Cortex of kidney (tissue), 1 donor: ENCODE measurements around the gene TBC1D1.

Source experiments
- DNase-seq: peaks from one replicate; lab custom pipeline; 2025; lab: John Stamatoyannopoulos, UW

Gene TBC1D1

DNA sequence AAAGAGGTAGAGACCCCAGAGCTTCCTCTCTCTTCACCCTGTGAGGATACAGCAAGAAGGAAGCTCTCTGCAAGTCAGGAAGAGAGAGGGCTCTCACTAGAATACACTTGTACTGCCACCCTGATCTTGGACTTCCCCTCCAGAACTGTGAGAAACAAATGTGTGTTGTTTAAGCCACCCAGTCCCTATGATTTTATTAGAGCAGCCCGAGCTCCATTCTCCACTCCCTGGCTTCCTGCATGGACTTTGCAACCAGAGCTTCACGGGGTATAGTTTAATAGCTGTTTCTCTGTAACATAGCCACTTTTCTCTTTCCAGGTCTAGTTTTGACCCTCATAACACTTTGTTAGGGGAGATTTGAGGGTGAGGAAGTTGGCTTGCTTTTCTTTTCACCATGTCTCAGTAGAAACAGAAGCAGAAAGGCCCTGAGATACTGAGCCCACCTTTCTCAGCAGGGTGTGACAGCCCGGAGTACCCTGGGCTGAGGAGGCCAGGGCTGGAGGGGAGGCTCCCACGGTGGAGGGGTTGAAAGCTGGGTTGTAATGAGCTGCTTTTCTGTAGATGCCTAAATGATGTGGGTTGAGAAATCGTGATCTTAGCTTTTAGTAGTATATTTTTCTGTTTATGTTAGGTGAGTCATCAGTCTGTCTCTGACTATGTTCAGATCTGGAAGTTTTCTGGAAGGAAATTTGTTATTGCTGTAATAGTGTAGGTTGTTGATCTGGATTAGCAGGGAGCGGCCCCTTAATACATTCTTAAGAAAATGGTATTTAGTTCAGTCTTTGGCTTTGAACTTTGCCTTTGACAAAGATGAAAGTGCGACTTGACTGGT is 187.9 kb downstream of the TBC1D1 start:
- DNase-seq: no peak

DNA sequence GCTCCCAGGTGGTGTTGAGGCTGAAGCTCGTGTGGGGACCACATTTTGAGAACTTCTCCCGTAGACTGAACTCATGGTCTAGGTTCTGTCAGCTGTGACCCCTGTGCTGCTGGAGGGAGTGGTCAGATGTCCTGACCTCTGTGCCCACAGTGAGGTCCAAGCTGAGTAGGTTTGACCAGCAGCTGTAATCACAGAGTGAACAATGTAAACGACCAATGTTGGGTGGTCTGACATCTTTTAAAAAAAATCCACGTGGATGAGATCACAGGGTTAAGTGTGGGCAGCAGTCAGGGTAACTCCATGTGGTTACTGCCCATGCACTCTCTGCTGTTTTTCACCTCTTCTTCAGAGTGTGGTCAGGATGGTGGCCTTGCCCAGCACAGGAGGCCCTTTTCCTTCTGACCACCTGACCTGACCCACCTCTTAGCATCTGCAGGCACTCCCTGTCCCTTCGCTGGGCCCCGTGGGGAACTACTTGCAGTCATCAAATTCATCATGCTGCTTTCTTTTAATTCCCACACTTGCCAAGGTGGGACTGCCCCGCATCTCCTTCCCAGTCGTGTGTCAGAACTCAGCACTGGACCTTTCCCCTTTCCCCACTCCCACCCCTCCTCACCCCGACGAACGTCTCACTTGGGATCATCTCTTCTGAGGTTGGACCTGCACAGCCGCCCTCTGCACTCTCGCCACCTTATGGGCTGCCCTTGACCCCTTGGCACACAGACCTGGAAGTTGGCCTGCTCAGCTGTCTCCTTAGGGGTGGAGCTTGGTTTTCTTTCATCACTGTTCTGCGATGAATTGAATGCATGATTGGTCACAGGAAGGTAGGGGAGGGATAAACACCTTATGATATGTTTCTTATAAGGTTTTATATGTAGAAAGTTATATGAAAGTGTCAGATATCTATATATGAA is 189.4 kb downstream of the TBC1D1 start:
- no peak for DNase-seq

DNA sequence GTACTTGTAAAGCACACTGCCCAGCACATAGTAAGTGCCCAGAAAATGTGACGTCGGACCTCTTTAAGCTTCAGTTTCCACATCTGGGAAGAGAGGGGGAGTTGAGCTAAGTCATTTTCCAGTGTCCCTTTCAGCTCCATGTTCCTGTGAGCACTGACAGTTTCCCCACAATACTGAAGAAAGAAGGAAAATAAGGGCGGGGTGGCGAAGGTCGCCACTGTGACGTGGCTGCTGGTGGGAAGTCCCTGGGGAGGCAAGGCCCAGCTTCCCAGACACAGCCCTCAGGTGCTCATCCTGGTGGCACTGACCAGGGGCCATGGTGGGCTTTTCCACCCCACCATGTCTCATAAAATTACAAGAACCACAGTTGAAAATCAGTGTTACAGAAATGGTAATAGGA is 191.1 kb downstream of the TBC1D1 start:
- no peak for DNase-seq

DNA sequence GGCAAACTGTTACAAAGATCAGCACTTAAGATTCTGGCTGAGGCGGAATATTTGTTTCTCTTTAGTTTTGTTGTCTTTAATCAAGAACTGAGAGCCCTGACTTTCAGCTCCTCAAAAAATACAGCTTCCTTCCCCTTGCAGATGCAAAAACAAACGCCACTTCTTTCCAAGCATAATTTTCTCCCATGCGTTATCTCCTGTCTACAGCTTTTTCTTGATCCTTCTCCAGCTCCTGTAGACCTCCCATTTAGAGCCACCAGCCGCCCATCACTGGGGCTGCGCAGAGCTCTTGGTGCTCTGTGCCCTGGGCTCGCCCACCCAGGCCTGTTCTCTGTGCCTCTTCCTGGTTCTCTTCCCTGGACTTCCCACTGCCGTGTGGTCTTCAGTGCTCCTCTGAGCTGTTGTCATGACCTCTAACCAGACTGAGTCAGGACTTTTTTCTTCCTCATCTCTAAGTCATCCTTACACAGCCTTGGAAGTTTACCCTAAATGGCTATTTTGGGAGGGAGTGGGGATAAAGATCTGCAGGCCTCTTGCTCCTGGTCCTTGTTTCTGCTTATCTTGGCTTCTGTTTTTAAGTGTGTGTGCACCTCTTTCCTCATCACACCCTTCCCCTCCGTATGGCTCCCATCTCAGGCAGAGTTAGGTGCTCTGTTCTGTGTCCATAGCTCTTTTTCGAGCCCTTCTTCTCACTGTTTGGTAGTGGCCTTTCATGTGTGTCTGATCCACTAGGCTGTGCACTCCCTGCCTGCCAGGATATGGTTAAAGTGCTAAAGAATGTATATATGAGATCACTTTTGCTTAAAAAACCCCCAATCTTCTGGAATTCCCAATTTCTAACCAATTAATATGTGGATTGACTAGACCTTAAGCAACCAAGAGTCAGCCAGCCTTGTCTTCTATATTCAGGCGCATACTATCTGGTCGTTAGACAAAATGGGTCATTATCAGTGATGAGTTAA is 191.8 kb downstream of the TBC1D1 start:
- no peak for DNase-seq

DNA sequence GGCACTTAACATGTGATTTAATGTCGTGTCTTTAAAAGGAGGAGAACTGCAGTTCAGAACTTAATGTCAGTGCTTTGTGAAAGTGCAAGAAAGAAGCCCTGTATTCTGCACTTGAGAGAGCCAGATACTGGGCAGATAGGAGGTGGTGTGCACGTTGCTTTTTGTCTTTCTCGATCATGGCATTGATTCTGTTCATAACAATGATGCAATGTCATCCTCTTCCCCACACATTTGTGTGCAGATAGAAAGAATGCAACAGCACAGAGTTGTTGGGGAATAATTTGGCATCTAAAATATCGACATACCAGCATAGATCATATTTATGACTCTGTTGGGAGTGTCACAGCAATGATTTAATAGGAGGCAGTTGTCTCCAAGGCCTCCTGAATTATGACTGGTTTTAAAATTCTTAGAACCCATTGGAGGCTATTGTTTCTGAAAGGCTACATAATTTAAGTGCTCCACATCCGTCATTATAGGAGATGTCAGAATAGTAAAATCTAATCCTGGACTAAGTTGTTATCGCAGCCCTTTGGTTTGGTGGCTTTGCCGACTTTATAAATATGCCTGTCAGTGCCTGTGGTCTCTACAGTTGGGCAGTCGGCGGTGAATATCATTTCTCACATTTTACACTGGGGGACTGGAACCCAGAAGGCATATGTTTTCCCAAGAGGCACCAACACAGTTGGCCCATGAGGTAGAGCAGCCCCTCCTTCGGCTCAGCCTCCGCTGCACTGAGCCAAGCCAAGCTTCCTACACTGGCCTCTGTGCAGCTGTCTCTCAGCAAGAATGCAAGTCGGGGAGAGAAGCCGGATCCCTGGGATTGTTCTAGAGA is 194.2 kb downstream of the TBC1D1 start:
- DNase-seq: no peak

DNA sequence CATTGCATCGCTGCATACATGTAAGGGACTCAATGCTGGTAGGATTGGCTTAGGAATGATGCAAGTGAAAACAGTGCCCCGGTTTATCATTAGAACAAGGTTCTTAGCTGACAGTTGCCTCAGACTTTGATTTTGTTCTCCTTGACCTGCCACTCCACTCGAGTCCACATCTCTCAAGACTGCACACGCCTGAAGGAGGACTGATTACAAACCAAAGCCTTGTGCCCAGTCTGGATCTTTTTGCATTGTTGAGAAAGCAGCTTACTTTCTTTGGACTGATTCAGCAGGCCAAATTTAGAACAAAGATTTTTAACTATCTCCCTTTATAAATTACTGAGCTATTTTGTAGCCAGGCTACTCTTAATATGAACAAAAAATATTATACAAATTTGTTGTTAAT is 194.9 kb downstream of the TBC1D1 start:
- DNase-seq: no peak

DNA sequence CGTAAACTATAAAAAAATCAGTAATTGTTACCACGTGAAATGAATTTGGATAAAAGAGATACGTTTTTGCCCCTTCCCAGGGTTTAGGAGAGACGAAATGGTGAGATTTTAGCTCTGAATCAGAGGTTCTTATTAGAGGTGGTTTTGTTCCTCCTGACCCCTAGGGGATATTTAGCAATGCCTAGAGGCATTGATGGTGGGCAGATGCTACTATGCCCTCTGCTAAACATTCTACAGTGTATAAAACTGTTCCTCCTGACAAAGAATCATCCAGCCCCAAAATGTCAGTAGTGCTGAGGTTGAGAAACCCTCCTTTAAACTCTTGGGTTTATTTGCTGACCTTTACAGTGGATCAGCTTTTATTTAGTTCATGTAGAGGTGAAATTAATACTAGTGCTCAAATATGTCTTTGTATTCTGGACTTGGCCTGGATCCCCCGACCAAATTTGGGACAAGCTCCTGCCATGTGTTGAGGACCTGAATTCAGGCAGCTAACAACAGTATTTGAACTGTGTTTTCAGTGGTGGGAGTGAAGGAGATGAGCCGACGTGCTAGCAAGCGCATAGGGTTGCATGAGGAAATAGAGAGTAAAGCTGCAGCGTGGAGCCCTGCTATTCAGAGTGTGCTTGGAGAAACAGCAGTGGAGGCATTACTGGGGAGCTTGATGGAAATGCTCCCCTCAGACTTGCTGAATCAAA is 195.4 kb downstream of the TBC1D1 start:
- DNase-seq: no peak

DNA sequence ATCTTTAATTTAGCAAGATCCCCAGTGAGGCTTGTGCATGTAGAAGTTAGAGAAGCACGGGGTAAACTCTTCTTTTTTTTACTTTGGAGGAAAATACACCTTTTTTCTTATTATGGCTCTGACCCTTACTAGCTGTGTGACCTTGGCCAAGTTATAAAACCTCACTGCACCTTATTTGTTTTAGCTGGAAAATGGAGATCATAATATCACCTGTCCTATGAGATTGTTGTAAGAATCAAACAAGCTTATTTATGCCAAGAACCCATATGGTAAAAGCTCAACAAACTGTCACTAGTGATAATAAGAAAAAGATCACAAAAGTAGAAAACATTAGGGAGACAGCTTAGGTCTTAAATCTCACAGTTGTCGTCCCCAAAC is 196.0 kb downstream of the TBC1D1 start:
- DNase-seq: no peak

DNA sequence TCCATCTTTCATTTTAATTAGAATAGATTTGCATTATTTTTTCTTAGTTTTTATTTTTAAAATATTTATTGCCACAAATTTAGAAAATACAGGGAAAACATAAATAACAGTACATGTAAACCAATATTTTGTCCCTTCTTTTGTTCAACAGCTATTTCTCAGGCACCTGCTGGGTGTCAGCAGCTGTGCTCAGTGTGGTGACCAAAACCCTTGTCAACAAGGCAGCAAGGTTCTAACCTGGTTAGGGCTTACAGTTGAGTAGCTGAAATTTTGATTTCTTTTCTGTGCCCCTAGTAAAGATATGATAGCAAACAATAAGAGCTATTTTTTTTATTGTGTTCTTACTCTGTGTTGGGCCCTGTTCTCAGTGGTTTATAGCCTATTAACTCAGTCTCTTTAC is 197.4 kb downstream of the TBC1D1 start:
- DNase-seq: no peak

DNA sequence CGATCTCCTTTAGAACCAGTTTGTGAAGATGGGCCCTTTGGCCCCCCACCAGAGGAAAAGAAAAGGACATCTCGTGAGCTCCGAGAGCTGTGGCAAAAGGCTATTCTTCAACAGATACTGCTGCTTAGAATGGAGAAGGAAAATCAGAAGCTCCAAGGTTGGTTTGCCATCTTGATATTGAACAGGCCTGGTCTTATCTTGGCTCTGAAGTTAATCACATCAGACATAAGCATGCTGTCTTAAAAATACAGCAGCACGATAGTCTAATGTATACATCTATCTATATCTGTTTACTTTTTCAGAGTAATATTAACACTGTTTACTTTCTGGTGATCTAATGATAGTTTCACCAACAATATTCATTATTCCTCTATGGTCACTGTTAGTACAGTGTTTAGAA is 199.1 kb downstream of the TBC1D1 start:
- no peak for DNase-seq

DNA sequence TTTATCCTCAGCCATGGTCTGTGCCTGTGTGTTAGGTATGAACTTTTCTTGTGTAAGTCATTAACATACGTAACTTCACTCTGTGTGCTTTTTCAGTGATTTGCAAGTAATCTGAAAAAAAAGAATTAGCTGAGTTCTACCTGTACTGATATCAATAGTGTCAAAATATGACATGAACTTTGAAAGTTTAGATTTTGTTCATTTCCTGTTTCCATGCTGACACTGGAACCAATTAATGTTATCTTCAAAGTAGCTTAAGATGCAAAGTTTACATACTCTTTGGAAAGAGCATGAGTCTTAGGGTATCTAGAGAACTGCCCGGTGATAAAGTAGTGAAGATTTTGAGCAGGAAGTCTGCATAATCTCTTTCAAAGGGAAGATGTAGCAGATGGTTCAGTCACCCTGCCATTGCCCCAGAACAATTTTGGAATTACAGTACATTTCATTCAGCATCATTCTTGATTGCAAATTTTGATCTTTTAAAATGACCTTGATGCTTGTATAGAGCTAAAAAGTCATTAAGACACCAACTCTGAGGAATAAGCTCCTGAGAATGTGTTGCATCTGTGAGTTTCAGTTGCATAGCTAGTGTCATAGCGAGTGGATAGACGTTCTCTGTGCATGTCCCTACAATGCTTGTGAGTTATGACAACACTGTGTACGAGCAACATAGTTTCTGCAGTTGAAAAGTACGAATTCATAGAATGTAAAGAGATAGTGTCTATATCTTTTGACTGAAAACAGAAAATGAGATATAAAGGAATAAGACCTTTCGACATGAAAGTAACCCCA is 199.8 kb downstream of the TBC1D1 start:
- no peak for DNase-seq

DNA sequence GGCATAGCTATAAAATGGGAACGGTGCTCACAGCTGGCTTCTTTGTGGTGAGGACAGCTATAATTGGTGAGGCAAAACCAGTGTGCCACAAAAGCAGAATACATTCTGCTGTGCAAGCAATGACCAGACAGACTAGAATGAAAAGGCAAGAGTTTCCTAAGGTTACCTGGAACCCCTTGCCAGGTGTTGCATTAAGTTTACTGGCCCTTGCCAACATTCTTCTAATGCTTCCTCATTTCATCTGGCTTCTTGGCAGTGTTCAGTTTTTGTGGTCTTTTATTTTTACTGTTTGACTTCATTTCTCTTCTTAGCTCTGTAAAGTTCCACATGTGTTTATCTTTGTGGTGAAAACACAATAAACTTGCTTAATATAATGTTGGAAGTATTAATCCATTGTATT is 200.8 kb downstream of the TBC1D1 start:
- no peak for DNase-seq

DNA sequence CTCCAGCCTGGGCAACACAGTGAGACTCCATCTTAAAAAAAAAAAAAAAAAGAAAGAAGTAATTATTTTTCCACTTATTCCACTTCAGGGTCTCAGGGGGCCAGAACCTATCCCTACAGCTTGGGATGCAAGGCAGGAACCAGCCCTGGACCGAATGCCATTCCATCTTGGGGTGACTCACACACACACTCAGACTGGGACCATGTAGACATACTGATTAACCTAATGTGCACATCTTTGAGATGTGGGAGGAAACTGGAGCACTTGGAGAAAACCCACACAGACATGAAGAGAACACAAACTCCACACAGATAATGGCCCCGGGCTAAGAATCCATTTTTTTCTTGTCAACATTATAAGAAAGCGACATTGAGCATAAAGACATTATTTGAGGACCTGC is 201.8 kb downstream of the TBC1D1 start:
- no peak for DNase-seq

DNA sequence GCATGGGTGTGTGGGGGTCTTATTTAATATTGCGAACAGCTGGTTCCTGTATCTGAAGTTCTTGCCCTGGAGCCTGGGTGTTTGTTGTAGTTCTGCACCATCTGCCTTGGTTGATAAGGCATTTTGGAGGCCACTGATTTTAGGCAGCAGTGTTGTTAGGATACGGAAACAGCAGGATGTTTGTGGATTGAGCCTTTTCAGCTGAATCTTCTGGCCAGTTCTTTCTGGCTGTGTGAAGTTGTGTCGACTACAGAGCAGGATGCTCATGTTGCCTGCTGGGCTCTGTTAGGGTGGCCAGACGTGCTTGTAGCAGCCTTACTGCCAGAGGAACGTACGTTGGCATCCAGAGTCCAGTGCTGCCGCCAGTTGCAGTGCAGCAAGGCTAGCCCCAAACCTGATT is 203.5 kb downstream of the TBC1D1 start:
- no peak for DNase-seq

DNA sequence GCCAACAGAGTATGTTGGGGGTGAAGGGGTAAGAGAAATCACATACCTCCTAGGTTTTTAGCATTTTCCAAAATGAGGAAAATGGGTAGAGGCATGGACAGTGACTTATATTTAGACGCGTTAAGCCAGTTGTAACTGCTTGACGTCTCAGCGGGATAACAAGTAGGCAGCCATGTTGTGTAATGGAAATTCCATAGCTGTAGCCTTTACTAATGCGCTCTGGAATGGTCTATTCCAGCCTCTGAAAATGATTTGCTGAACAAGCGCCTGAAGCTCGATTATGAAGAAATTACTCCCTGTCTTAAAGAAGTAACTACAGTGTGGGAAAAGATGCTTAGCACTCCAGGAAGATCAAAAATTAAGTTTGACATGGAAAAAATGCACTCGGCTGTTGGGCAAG is 204.8 kb downstream of the TBC1D1 start:
- DNase-seq: no peak

DNA sequence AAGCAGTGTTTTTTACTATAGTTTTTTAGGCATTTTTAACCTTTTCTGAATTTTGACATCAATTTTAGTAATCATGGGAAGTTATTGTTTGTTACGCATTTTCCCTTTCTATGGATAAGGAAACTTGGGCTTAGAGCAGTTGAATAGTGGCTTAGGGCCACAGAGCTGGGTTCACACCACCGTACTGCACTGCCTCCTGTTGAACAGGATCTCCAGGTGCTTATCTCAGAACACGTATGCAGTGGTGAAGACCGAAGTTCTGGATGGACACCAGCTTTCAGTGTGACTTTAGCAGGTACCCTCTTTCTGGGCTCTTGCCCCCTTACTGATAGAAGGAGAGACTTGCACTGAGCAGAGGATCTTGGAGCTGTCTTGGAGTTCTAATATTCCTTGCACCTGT is 206.9 kb downstream of the TBC1D1 start:
- no peak for DNase-seq

DNA sequence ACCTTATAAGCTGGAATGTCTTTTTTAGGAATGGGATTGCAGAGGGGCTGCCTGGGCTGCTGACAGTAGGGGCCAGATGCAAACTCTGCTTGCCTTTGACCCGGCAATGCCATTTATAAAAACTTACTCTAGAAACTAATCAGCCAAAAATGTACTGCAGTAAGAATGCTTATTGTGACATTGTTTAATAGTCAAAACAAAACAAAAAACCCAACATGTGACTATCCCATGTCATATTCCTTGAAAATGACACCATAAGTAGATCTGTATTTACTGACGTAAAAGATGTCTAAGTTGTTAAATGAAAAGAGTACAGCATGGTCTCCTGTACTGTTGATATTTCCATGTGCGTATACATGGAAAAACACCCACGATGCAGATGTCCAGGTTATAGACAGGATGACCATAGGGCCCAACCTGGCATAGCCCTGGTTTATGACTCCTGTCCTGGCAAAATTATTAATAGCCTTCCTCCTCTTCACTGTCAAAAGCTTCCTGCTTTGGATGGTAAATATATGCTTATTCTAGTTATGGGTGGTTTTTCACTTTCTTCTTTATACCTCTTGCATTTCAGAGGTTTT is 208.2 kb downstream of the TBC1D1 start:
- no peak for DNase-seq

DNA sequence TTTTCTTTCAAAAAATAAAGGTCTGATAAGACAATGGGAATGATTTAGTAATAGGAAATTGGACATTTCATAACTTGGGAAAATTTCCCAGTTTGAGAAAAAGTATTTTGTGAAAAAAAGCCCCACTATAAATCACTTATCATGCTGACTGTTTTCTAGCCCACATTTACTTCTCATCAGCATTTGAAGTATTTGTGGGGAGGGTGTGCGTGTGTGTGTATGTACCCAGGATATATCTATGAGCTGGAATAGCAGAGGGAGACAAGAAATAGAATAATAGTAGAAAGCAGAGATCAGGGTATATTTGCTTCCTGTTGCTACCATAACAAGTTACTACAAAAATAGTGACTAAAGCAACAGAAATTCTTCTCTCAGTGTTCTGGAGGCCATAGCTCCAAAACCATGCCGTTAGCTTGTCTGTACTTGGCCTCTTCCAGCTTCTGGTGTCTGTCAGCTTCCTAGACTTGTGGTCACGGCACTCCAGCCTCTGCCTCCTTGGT is 209.1 kb downstream of the TBC1D1 start:
- no peak for DNase-seq
